Loucy (cell line): ENCODE data around the gene OXCT2.
"Not testable (repeated sequence)": the region's sequence is repeated elsewhere in the genome, so short reads cannot be mapped to it uniquely, and the experiment has no call there.

ENCODE experiments used
- H2AFZ ChIP-seq: fragments of 200-600 bp; sonication (generic); 2 replicates; pipeline ENCODE4 v1.6.0; 2016; ENCODE audit warnings: antibody characterized with exemption, mild to moderate bottlenecking, low read length, moderate library complexity
- H3F3A ChIP-seq: fragments of 200-600 bp; 2 replicates; pipeline ENCODE4 v1.6.0; 2016; ENCODE audit warnings: antibody characterized with exemption, low read depth, mild to moderate bottlenecking
- H3K27me3 ChIP-seq: fragments of 200-600 bp; sonication (generic); 2 replicates; pipeline ENCODE4 v1.6.1; 2014; ENCODE audit warnings: low read length, mild to moderate bottlenecking; ENCODE audit not compliant: insufficient read depth, poor library complexity, severe bottlenecking
- H3K36me3 ChIP-seq: fragments of 200-600 bp; sonication (generic); 2 replicates; pipeline ENCODE4 v1.6.1; 2016; ENCODE audit warnings: low read length; ENCODE audit not compliant: insufficient read depth
- H3K4me1 ChIP-seq: fragments of 200-600 bp; sonication (generic); 2 replicates; pipeline ENCODE4 v1.5.1; 2014; ENCODE audit warnings: low read length, mild to moderate bottlenecking; ENCODE audit not compliant: insufficient read depth, poor library complexity, severe bottlenecking
- H3K4me2 ChIP-seq: fragments of 200-600 bp; sonication (generic); 2 replicates; pipeline ENCODE4 v1.6.0; 2014; ENCODE audit warnings: antibody characterized with exemption, low read length, low read depth, mild to moderate bottlenecking; ENCODE audit not compliant: poor library complexity, severe bottlenecking
- H3K4me3 ChIP-seq: fragments of 200-600 bp; sonication (generic); 2 replicates; pipeline ENCODE4 v1.5.1; 2014; ENCODE audit warnings: low read length, mild to moderate bottlenecking, mixed read lengths; ENCODE audit not compliant: poor library complexity, severe bottlenecking
- H3K79me2 ChIP-seq: fragments of 200-600 bp; sonication (generic); 2 replicates; pipeline ENCODE4 v1.6.1; 2014; ENCODE audit warnings: low read length; ENCODE audit not compliant: insufficient read depth
- H3K9ac ChIP-seq: fragments of 200-600 bp; sonication (generic); 2 replicates; pipeline ENCODE4 v1.6.0; 2014; ENCODE audit warnings: mild to moderate bottlenecking, low read depth, low read length, moderate library complexity; ENCODE audit not compliant: poor library complexity, severe bottlenecking
- H3K9me2 ChIP-seq: fragments of 200-600 bp; sonication (generic); replicated peaks from 2 replicates; pipeline ENCODE4 v1.6.1; 2016; ENCODE audit warnings: low read depth, low read length, mixed read lengths
- H3K9me3 ChIP-seq: fragments of 200-600 bp; sonication (generic); 2 replicates; pipeline ENCODE4 v1.6.1; 2014; ENCODE audit warnings: mild to moderate bottlenecking, antibody characterized with exemption, low read length, low read depth; ENCODE audit not compliant: insufficient read depth
- H4K20me1 ChIP-seq: fragments of 200-600 bp; sonication (generic); 2 replicates; pipeline ENCODE4 v1.6.0; 2014; ENCODE audit warnings: antibody characterized with exemption, low read length, mild to moderate bottlenecking; ENCODE audit not compliant: insufficient read depth, poor library complexity, severe bottlenecking
- EZH2phosphoT487 ChIP-seq: fragments of 200-600 bp; IDR thresholded peaks from 2 replicates; pipeline ENCODE4 v1.6.1; 2018; ENCODE audit warnings: antibody characterized with exemption, mild to moderate bottlenecking, moderate library complexity, borderline replicate concordance
- TF ChIP-seq, protein P1 (sequence below): fragments of 200-600 bp; sonication (generic); conservative IDR thresholded peaks from 2 replicates; pipeline ENCODE4 v1.5.1; 2014; ENCODE audit warnings: mild to moderate bottlenecking, antibody characterized with exemption, low read length

The OXCT2 gene

GRCh38 chr1:39779821-39780220 lies 8.7 kb upstream of the OXCT2 start:
- Histone ChIP-seq H3K9ac (no peak overlapping the region), H2AFZ (no peak overlapping the region), H3K9me3 (no peaks in the 10 kb centered on the region), H3K27me3 (no peaks in the 10 kb centered on the region), H3K4me3 (no peak overlapping the region), H3K36me3 (no peaks in the 10 kb centered on the region), H3K79me2 (no peaks in the 10 kb centered on the region), H3K9me2 (no peaks in the 10 kb centered on the region), H3F3A (no peaks in the 10 kb centered on the region), H3K4me1 (peaks cover 6% of the 10 kb centered on the region), H4K20me1 (no peaks in the 10 kb centered on the region), H3K4me2 (no peak overlapping the region)
- TF ChIP-seq EZH2phosphoT487, result no peak
- TF ChIP-seq, protein P1, sequence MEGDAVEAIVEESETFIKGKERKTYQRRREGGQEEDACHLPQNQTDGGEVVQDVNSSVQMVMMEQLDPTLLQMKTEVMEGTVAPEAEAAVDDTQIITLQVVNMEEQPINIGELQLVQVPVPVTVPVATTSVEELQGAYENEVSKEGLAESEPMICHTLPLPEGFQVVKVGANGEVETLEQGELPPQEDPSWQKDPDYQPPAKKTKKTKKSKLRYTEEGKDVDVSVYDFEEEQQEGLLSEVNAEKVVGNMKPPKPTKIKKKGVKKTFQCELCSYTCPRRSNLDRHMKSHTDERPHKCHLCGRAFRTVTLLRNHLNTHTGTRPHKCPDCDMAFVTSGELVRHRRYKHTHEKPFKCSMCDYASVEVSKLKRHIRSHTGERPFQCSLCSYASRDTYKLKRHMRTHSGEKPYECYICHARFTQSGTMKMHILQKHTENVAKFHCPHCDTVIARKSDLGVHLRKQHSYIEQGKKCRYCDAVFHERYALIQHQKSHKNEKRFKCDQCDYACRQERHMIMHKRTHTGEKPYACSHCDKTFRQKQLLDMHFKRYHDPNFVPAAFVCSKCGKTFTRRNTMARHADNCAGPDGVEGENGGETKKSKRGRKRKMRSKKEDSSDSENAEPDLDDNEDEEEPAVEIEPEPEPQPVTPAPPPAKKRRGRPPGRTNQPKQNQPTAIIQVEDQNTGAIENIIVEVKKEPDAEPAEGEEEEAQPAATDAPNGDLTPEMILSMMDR, result no peak

GRCh38 chr1:39779137-39779536 lies 8.0 kb upstream of the OXCT2 start:
- no peaks in the 10 kb centered on the region for H3K79me2 ChIP-seq
- no peak overlapping the region for H3K4me2 ChIP-seq
- no peak overlapping the region for H3K4me3 ChIP-seq
- H3K9ac ChIP-seq, result no peak overlapping the region
- H3K27me3 ChIP-seq, result no peaks in the 10 kb centered on the region
- H3K36me3 ChIP-seq, result no peaks in the 10 kb centered on the region
- peaks cover 6% of the 10 kb centered on the region for H3K4me1 ChIP-seq
- H2AFZ ChIP-seq, result no peak overlapping the region
- no peaks in the 10 kb centered on the region for H3K9me2 ChIP-seq
- H4K20me1 ChIP-seq, result no peaks in the 10 kb centered on the region
- H3F3A ChIP-seq, result no peaks in the 10 kb centered on the region
- no peaks in the 10 kb centered on the region for H3K9me3 ChIP-seq
- TF ChIP-seq EZH2phosphoT487, result no peak
- TF ChIP-seq, protein P1, result no peak

GRCh38 chr1:39778463-39779099 lies 7.4 kb upstream of the OXCT2 start:
- not testable (repeated sequence) for H3K9me2 ChIP-seq, H3K4me1 ChIP-seq, H3K27me3 ChIP-seq, H3F3A ChIP-seq, H2AFZ ChIP-seq, H4K20me1 ChIP-seq, H3K36me3 ChIP-seq, H3K4me2 ChIP-seq, H3K9ac ChIP-seq, H3K9me3 ChIP-seq, H3K79me2 ChIP-seq, H3K4me3 ChIP-seq

DNA sequence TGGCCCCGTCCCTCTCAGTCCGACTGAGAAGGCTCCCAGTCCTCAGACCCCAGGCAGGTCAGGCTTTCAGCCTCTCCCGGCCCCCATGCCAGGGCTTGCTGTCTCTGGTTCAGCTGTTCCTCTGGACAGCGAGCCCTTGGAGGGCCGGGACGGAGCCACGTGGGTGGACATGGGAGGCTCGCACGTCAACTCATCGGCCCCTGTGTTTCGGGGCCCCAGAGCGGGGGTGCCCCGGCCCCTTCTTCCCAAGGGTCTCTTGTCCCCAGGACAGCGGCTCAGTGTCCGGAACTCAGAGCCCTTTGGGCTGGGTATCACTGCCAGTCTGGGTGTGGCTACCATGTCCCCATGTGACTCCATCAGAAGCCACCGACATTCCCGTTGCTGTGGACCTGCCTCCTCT lies 6.7 kb upstream of the OXCT2 start:
- not testable (repeated sequence) for H3K4me2 ChIP-seq, H3K27me3 ChIP-seq, H2AFZ ChIP-seq, H3K36me3 ChIP-seq, H3K79me2 ChIP-seq, H3K4me1 ChIP-seq, H4K20me1 ChIP-seq, H3F3A ChIP-seq, H3K4me3 ChIP-seq, H3K9ac ChIP-seq, H3K9me3 ChIP-seq, H3K9me2 ChIP-seq
